GM12878 (cell line): Measurements from ENCODE around the gene RHOT1. TPM values are rescaled to one million over a fixed set of nuclear protein-coding genes. Genes with fewer than 3 reads are reported as not detected.

Source experiments
- ATAC-seq: fragments of 200-7000 bp; cut with Tn5 transposase; 3 replicates; pipeline ENCODE4 v1.9.1; 2020; ENCODE audit warnings: mild to moderate bottlenecking, moderate library complexity
- BruUV-seq: library from RNA; stranded (reverse); fragments of 400-500 nt; replicated peaks from 2 replicates; lab custom pipeline; 2021; lab: Mats Ljungman, UMichigan
- CTCF ChIA-PET: fragments of 300-600 bp; sonication (Branson Sonifier 250); formaldehyde crosslinking; extraction: SDS; loops from one replicate; lab custom pipeline; 2021; ENCODE audit warnings: inconsistent platforms; lab: Yijun Ruan, JAX
- POLR2A ChIA-PET: fragments of 350-600 bp; formaldehyde crosslinking; extraction: SDS; loops from one replicate; lab custom pipeline; 2021; ENCODE audit warnings: inconsistent platforms; lab: Charles Lee
- RAD21 ChIA-PET: fragments of 300-600 bp; sonication (Branson Sonifier 250); formaldehyde crosslinking; loops from one replicate; lab custom pipeline; 2023; ENCODE audit warnings: antibody characterized with exemption; ENCODE audit not compliant: unreplicated experiment; lab: Charles Lee
- SMC1A ChIA-PET: fragments of 300-600 bp; sonication (Branson Sonifier 250); formaldehyde crosslinking; loops from one replicate; lab custom pipeline; 2023; ENCODE audit not compliant: unreplicated experiment, uncharacterized antibody; lab: Charles Lee
- DNase-seq: peaks from one replicate; pipeline ENCODE4 v3.0.0-alpha.2; 2011; ENCODE audit warnings: low read depth, low spot score
- FAIRE-seq: peaks from 3 replicates; lab custom pipeline; 2011; peaks lifted over from hg19 to GRCh38; lab: Jason Lieb, UNC
- H2AFZ ChIP-seq: 2 replicates; pipeline ENCODE4 v1.6.0; 2011; ENCODE audit warnings: low read depth, low read length, control low read depth; ENCODE audit not compliant: control insufficient read depth
- H3K27ac ChIP-seq: 2 replicates; pipeline ENCODE4 v1.5.1; 2011; ENCODE audit warnings: control low read depth; ENCODE audit not compliant: control insufficient read depth, insufficient read depth
- H3K27me3 ChIP-seq, 2 experiments: replicated peaks in 1 of 2; 2 replicates each; pipeline versions ENCODE4 v1.6.0 to v1.6.1; 2011; ENCODE audit warnings: low read length in 1 of 2; ENCODE audit not compliant: control insufficient read depth in 2 of 2, insufficient read depth in 2 of 2
- H3K36me3 ChIP-seq, 2 experiments: 2 replicates each; pipeline ENCODE4 v1.5.1; 2011; ENCODE audit warnings: low read length in 1 of 2; ENCODE audit not compliant: control insufficient read depth in 2 of 2, insufficient read depth in 2 of 2
- H3K4me1 ChIP-seq: 2 replicates; pipeline ENCODE4 v1.6.1; 2011; ENCODE audit warnings: mild to moderate bottlenecking, low read length, moderate library complexity, mixed read lengths; ENCODE audit not compliant: control insufficient read depth, insufficient read depth
- H3K4me2 ChIP-seq: 2 replicates; pipeline ENCODE4 v1.6.0; 2011; ENCODE audit warnings: control low read depth; ENCODE audit not compliant: control insufficient read depth, insufficient read depth
- H3K4me3 ChIP-seq: fragments of 200-600 bp; sonication (generic); 2 replicates; pipeline ENCODE4 v1.5.1; 2016
- H3K79me2 ChIP-seq: 2 replicates; pipeline ENCODE4 v1.6.0; 2011; ENCODE audit warnings: low read length; ENCODE audit not compliant: control insufficient read depth, insufficient read depth
- H3K9ac ChIP-seq: 2 replicates; pipeline ENCODE4 v1.8.0; 2011; ENCODE audit warnings: low read length, control low read depth, mixed read lengths; ENCODE audit not compliant: control insufficient read depth, insufficient read depth
- H3K9me3 ChIP-seq: replicated peaks from 3 replicates; pipeline ENCODE4 v1.5.1; 2011; ENCODE audit warnings: mild to moderate bottlenecking, low read length; ENCODE audit not compliant: control insufficient read depth, insufficient read depth
- H4K20me1 ChIP-seq: 2 replicates; pipeline ENCODE4 v1.6.0; 2011; ENCODE audit not compliant: control insufficient read depth, insufficient read depth
- BCL11A ChIP-seq: IDR thresholded peaks from 2 replicates; pipeline ENCODE4 v1.6.1; 2011; ENCODE audit warnings: low read depth, low read length
- CEBPB ChIP-seq, 2 experiments: fragments of 150-350 bp in 1 of 2; IDR thresholded peaks; 2 replicates each; pipeline ENCODE4 v1.6.1; 2012 to 2014; ENCODE audit warnings: low read depth in 2 of 2, low read length in 2 of 2, borderline replicate concordance in 1 of 2, inconsistent platforms in 1 of 2
- CREB1 ChIP-seq: IDR thresholded peaks from 2 replicates; pipeline ENCODE4 v1.6.1; 2012; ENCODE audit warnings: low read depth, mild to moderate bottlenecking, inconsistent platforms
- FOXK2 ChIP-seq: fragments of 450-650 bp; IDR thresholded peaks from 2 replicates; pipeline ENCODE4 v1.6.1; 2017; ENCODE audit warnings: mild to moderate bottlenecking, moderate library complexity
- HCFC1 ChIP-seq: fragments of 150-350 bp; IDR thresholded peaks from 2 replicates; pipeline ENCODE4 v1.6.1; 2014; ENCODE audit warnings: low read length
- HDGF ChIP-seq: fragments of 450-650 bp; IDR thresholded peaks from 2 replicates; pipeline ENCODE4 v1.6.1; 2016; ENCODE audit warnings: antibody characterized with exemption
- JUNB ChIP-seq: IDR thresholded peaks from 2 replicates; pipeline ENCODE4 v1.6.1; 2016; ENCODE audit warnings: antibody characterized with exemption, mild to moderate bottlenecking
- KDM1A ChIP-seq: fragments of 200-600 bp; sonication (generic); IDR thresholded peaks from 2 replicates; pipeline ENCODE4 v1.6.1; 2016; ENCODE audit warnings: borderline replicate concordance
- NBN ChIP-seq: fragments of 450-650 bp; IDR thresholded peaks from 2 replicates; pipeline ENCODE4 v1.6.1; 2016
- PML ChIP-seq: IDR thresholded peaks from 2 replicates; pipeline ENCODE4 v1.6.1; 2012; ENCODE audit warnings: low read length, inconsistent platforms
- SIN3A ChIP-seq: IDR thresholded peaks from 2 replicates; pipeline ENCODE4 v1.6.1; 2012; ENCODE audit warnings: low read depth, low read length, improper control_type of control experiment
- TAF1 ChIP-seq: IDR thresholded peaks from 2 replicates; pipeline ENCODE4 v1.6.1; 2011; ENCODE audit warnings: mild to moderate bottlenecking, low read depth, low read length, borderline replicate concordance
- TARDBP ChIP-seq: IDR thresholded peaks from 2 replicates; pipeline ENCODE4 v1.6.1; 2016; ENCODE audit warnings: borderline replicate concordance
- TCF3 ChIP-seq: IDR thresholded peaks from 2 replicates; pipeline ENCODE4 v1.6.1; 2012; ENCODE audit warnings: low read depth, mild to moderate bottlenecking, low read length, borderline replicate concordance; ENCODE audit not compliant: insufficient read depth
- ZBED1 ChIP-seq: IDR thresholded peaks from 2 replicates; pipeline ENCODE4 v1.6.1; 2016; ENCODE audit warnings: borderline replicate concordance
- ZNF24 ChIP-seq: fragments of 450-650 bp; IDR thresholded peaks from 2 replicates; pipeline ENCODE4 v1.6.1; 2017; ENCODE audit warnings: antibody characterized with exemption, mild to moderate bottlenecking
- WGBS: methylation state at CpG from one replicate; pipeline ENCODE4 v1.1.6; 2016; ENCODE audit warnings: low lambda C conversion rate; ENCODE audit not compliant: insufficient replicate concordance, insufficient coverage; ENCODE audit errors: missing lambda C conversion rate; 5-methylcytosine and 5-hydroxymethylcytosine counted together
- in situ Hi-C: fragments of 300-500 bp; cut with MboI; formaldehyde crosslinking; loops from 9 replicates; pipeline ENCODE4 v1.14.3; 2018; ENCODE audit warnings: mixed read lengths
- intact Hi-C: fragments of 100-400 bp; cut with micrococcal nuclease; formaldehyde crosslinking; loops from one replicate; pipeline ENCODE4 v1.14.2; 2022; ENCODE audit not compliant: unreplicated experiment
- polyA plus RNA-seq, 11 experiments: library from polyadenylated mRNA; depleted of rRNA in 4 of 11; unstranded in 6 of 11; stranded (reverse) in 5 of 11; fragments of >200 nt; fragmentation: Nextera tagmentation in 4 of 11; fragmentation: Illumina TruSeq in 1 of 11; extraction: Ambion mirVana in 4 of 11; extraction: Trizol in 1 of 11; gene quantifications; 1 replicate in 1 of 11; 2 replicates in 10 of 11; pipeline versions ENCODE4 v1.2.1 to v1.2.3, GENCODE V29; 2011 to 2016; ENCODE audit warnings: inconsistent platforms in 2 of 11, missing spikeins in 2 of 11, low read depth in 1 of 11
- total RNA-seq, 4 experiments: library from RNA; depleted of rRNA in 3 of 4; stranded (reverse); fragments of >200 nt in 3 of 4; fragmentation: Illumina TruSeq in 1 of 4; extraction: Trizol in 1 of 4; gene quantifications; 2 replicates each; pipeline versions ENCODE4 v1.2.1 to v1.2.3, GENCODE V29; 2013 to 2021
- TF ChIP-seq, protein P1 (sequence below): fragments of 450-650 bp; IDR thresholded peaks from 2 replicates; pipeline ENCODE4 v1.6.1; 2018; ENCODE audit warnings: borderline replicate concordance, mild to moderate bottlenecking; ENCODE audit not compliant: partially characterized antibody

RHOT1 gene
- total and polyA plus RNA-seq, 10 of the 15 experiments (the other 5 are each of a cell fraction or from before 2014, with no cell fraction given): 13.3 to 68.2 (median 22.8) TPM

- no peak for DNase-seq
- WGBS: 96% methylated on average over 20 of the region's 20 CpGs
- Histone ChIP-seq H3K9me3 (no peaks in the 10 kb centered on the region), H2AFZ (no peak overlapping the region)
- ATAC-seq: no peak
- TF ChIP-seq TCF3: no peak
- TF ChIP-seq CREB1: no peak
- TF ChIP-seq, all 136 proteins: peak for 0
- H3K4me3 ChIP-seq: no peak overlapping the region
- H3K27me3 ChIP-seq: no peaks in the 10 kb centered on the region
- ChIA-PET POLR2A (no interaction called here), CTCF (interaction anchor here (1.4 kb wide), 1 partner anchor 23 kb away, joined by 3 read pairs; no protein-coding TSS in a partner anchor), SMC1A (interaction anchor here (1.0 kb wide), 1 partner anchor 13 kb away, joined by 3 read pairs; no protein-coding TSS in a partner anchor), RAD21 (no interaction called here)
- in situ Hi-C loops (no loop called here), intact Hi-C loops (no loop called here)
- no peaks in the 10 kb centered on the region for H3K36me3 ChIP-seq
- H4K20me1 ChIP-seq: no peaks in the 10 kb centered on the region
- no peak overlapping the region for H3K9ac ChIP-seq
- no peaks in the 10 kb centered on the region for H3K79me2 ChIP-seq
- H3K4me2 ChIP-seq: no peak overlapping the region
- FAIRE-seq: no peak
- H3K27ac ChIP-seq: no peak overlapping the region
- H3K4me1 ChIP-seq: no peaks in the 10 kb centered on the region
- BruUV-seq: no TSS peak
Measured at GRCh38 chr17:32112416-32112815, 29.9 kb upstream of the RHOT1 start.

GRCh38 chr17:32114536-32114935 lies 27.8 kb upstream of the RHOT1 start:
- Histone ChIP-seq H3K36me3 (no peaks in the 10 kb centered on the region), H4K20me1 (no peaks in the 10 kb centered on the region), H3K79me2 (no peaks in the 10 kb centered on the region), H3K9me3 (no peaks in the 10 kb centered on the region), H3K4me3 (no peak overlapping the region), H3K27me3 (no peaks in the 10 kb centered on the region), H3K27ac (no peak overlapping the region), H2AFZ (no peak overlapping the region), H3K4me2 (no peak overlapping the region), H3K9ac (no peak overlapping the region), H3K4me1 (no peaks in the 10 kb centered on the region)
- RAD21 ChIA-PET: no interaction called here
- 35% methylated on average over 4 of the region's 4 CpGs for WGBS
- POLR2A ChIA-PET: no interaction called here
- DNase-seq: no peak
- FAIRE-seq: peak; percentile 23
- ATAC-seq: no peak
- no TSS peak for BruUV-seq
- in situ Hi-C loops (no loop called here), intact Hi-C loops (no loop called here)
- SMC1A ChIA-PET: no interaction called here
- CTCF ChIA-PET: no interaction called here
- TF ChIP-seq JUNB: no peak
- TF ChIP-seq TAF1: no peak
- TF ChIP-seq CEBPB (IDR thresholded peaks at IDR 0.05; ENCODE audit: borderline replicate concordance in 1 of 2, low read depth in 2 of 2, low read length in 2 of 2): no peak
- TF ChIP-seq SIN3A: no peak
- no peak for TF ChIP-seq BCL11A
- no peak for TF ChIP-seq ZBED1
- no peak for TF ChIP-seq KDM1A
- no peak for TF ChIP-seq ZNF24
- TF ChIP-seq HCFC1: no peak
- no peak for TF ChIP-seq PML
- no peak for TF ChIP-seq TARDBP
- no peak for TF ChIP-seq NBN
- no peak for TF ChIP-seq FOXK2
- TF ChIP-seq, protein P1, sequence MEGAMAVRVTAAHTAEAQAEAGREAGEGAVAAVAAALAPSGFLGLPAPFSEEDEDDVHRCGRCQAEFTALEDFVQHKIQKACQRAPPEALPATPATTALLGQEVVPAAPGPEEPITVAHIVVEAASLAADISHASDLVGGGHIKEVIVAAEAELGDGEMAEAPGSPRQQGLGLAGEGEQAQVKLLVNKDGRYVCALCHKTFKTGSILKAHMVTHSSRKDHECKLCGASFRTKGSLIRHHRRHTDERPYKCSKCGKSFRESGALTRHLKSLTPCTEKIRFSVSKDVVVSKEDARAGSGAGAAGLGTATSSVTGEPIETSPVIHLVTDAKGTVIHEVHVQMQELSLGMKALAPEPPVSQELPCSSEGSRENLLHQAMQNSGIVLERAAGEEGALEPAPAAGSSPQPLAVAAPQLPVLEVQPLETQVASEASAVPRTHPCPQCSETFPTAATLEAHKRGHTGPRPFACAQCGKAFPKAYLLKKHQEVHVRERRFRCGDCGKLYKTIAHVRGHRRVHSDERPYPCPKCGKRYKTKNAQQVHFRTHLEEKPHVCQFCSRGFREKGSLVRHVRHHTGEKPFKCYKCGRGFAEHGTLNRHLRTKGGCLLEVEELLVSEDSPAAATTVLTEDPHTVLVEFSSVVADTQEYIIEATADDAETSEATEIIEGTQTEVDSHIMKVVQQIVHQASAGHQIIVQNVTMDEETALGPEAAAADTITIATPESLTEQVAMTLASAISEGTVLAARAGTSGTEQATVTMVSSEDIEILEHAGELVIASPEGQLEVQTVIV: no peak
- no peak for TF ChIP-seq HDGF
